Esophagus muscularis mucosa (tissue), 4 donors: Measurements from ENCODE around the gene EDDM13. TPM values are rescaled to one million over a fixed set of nuclear protein-coding genes. Genes with fewer than 3 reads are reported as not detected.
A peak's percentile ranks its signal among the peaks of the same experiment; 100 is the strongest.

Source experiments
- DNase-seq: peaks from one replicate; pipeline ENCODE4 v3.0.0-alpha.2; 2017; ENCODE audit errors: extremely low spot score
- H3K27ac ChIP-seq, 4 donors: fragments of 200-600 bp; sonication (generic); replicated peaks in 1 of 4; 1 replicate in 3 of 4; 2 replicates in 1 of 4; pipeline ENCODE4 v1.5.1; 2016 to 2019; ENCODE audit warnings: mild to moderate bottlenecking in 1 of 4
- H3K27me3 ChIP-seq, 4 donors: fragments of 200-600 bp; sonication (generic); one replicate each; pipeline versions ENCODE4 v1.5.1 to v1.6.0; 2016 to 2019
- H3K36me3 ChIP-seq, 4 donors: fragments of 200-600 bp; sonication (generic); one replicate each; pipeline ENCODE4 v1.5.1; 2016 to 2019
- H3K4me1 ChIP-seq, 4 donors: fragments of 200-600 bp; sonication (generic); one replicate each; pipeline ENCODE4 v1.5.1; 2016 to 2019
- H3K4me3 ChIP-seq, 4 donors: fragments of 200-600 bp; sonication (generic); 1 replicate in 2 of 4; 2 replicates in 2 of 4; pipeline ENCODE4 v1.5.1; 2016 to 2019; ENCODE audit warnings: mild to moderate bottlenecking in 4 of 4, moderate library complexity in 1 of 4
- H3K9me3 ChIP-seq, 4 donors: fragments of 200-600 bp; sonication (generic); 1 replicate in 3 of 4; 2 replicates in 1 of 4; pipeline ENCODE4 v1.5.1; 2016 to 2019
- EP300 ChIP-seq: sonication (generic); formaldehyde crosslinking; IDR thresholded peaks from one replicate; pipeline ENCODE4 v1.6.1; 2017; ENCODE audit warnings: antibody characterized with exemption
- POLR2A ChIP-seq: fragments of 450-650 bp; IDR thresholded peaks from one replicate; pipeline ENCODE4 v1.6.1; 2017; ENCODE audit warnings: antibody characterized with exemption, moderate library complexity, mild to moderate bottlenecking, low read depth
- POLR2AphosphoS5 ChIP-seq, 2 donors: sonication (generic); formaldehyde crosslinking; IDR thresholded peaks; one replicate each; pipeline ENCODE4 v1.6.1; 2017; ENCODE audit warnings: antibody characterized with exemption in 2 of 2
- WGBS: methylation state at CpG from one replicate; pipeline ENCODE4 v1.1.5; 2018; 5-methylcytosine and 5-hydroxymethylcytosine counted together
- intact Hi-C: fragments of 100-400 bp; cut with DNase I; formaldehyde crosslinking; loops from one replicate; pipeline ENCODE4 v1.15.1; 2023
- total RNA-seq, 4 donors: library from RNA; depleted of rRNA; stranded (reverse); fragments of >200 nt; gene quantifications; one replicate each; pipeline versions ENCODE4 v1.1.0 to v1.2.1, GENCODE V29; 2016
- TF ChIP-seq, protein P1 (sequence below), 3 experiments: fragments of 200-600 bp in 2 of 3; fragments of 450-650 bp in 1 of 3; sonication (generic) in 2 of 3; IDR thresholded peaks; one replicate each; pipeline ENCODE4 v1.5.1; 2017 to 2019; ENCODE audit warnings: antibody characterized with exemption in 3 of 3, mild to moderate bottlenecking in 2 of 3, moderate library complexity in 1 of 3

Gene EDDM13
- total RNA-seq, 4 donors from 2014 or later = 2.9 TPM; not detected in 3

DNA sequence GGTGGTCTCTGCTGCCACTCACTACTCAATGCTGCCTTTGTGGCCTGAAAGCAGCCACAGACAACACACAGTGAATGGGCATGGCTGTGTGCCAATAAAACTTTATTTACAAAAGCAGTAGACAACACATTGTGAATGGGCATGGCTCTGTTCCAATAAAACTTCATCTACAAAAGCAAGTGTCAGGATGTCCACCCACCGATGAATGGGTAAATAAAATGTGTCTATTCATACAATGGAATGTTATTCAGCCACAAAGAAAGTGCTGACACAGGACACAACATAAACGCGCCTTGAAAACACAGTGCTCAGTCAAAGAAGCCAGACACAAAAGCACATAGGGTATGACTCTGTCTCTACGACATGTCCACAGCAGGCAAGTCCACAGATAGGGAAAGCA is 22.0 kb downstream of the EDDM13 start:
- intact Hi-C loops = no loop called here
- Histone ChIP-seq H3K27me3 (no peaks in the 10 kb centered on the region), H3K4me3 (no peak overlapping the region), H3K27ac (no peak overlapping the region), H3K4me1 (no peaks in the 10 kb centered on the region), H3K9me3 (no peaks in the 10 kb centered on the region), H3K36me3 (peaks cover 9 to 32% (median 18%) of the 10 kb centered on the region in 4 donors)
- no peak for DNase-seq
- TF ChIP-seq, protein P1, sequence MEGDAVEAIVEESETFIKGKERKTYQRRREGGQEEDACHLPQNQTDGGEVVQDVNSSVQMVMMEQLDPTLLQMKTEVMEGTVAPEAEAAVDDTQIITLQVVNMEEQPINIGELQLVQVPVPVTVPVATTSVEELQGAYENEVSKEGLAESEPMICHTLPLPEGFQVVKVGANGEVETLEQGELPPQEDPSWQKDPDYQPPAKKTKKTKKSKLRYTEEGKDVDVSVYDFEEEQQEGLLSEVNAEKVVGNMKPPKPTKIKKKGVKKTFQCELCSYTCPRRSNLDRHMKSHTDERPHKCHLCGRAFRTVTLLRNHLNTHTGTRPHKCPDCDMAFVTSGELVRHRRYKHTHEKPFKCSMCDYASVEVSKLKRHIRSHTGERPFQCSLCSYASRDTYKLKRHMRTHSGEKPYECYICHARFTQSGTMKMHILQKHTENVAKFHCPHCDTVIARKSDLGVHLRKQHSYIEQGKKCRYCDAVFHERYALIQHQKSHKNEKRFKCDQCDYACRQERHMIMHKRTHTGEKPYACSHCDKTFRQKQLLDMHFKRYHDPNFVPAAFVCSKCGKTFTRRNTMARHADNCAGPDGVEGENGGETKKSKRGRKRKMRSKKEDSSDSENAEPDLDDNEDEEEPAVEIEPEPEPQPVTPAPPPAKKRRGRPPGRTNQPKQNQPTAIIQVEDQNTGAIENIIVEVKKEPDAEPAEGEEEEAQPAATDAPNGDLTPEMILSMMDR (IDR thresholded peaks at IDR 0.05) = no peak
- TF ChIP-seq POLR2A (no peak), POLR2AphosphoS5 (IDR thresholded peaks at IDR 0.05) (no peak), EP300 (no peak)
- 82% methylated on average over 4 of the region's 4 CpGs for WGBS

DNA sequence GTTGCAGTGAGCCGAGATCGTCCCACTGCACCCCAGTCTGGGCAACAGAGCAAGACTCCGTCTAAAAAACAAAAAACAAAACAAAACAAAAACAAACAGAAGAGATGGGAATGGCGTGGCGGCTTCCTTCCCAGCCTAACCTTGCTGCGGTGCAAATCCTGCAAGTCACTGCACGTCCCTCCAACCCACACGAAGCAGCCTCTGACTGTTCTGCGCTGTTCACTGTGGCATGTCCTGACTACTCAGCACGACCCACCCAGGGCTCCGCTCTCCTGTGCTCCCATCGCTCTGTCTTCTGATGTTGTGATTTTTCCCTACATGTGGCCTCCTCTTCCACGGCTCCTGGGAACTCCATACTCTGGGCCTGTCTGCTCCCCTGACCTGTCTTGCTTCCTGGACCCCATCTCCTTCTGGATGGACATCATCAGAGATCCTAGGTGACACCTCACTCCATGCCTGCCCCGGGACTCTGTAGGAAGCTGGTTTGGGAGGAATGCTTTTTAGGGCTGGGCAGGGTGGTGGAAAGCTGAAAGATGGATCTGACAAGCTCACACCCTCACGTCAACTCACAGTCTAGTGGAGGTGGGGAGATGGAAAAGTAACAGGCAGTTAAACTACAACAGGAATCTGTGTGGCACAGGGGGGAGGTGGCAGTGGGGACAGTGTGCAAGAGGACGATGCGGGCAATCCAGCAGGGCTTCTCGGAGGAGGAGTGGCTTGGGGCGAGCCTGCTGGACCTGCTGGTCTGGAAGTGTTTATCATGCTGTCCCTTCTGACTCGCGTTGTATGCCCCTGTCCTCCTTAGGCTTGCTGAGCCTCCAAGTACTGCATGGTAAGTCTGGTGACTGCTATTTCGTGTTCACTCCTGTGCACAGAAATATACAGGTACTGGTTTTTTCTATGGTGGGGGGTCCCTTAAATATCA is 23.2 kb downstream of the EDDM13 start:
- intact Hi-C loops = no loop called here
- H3K27ac ChIP-seq = no peak overlapping the region

DNA sequence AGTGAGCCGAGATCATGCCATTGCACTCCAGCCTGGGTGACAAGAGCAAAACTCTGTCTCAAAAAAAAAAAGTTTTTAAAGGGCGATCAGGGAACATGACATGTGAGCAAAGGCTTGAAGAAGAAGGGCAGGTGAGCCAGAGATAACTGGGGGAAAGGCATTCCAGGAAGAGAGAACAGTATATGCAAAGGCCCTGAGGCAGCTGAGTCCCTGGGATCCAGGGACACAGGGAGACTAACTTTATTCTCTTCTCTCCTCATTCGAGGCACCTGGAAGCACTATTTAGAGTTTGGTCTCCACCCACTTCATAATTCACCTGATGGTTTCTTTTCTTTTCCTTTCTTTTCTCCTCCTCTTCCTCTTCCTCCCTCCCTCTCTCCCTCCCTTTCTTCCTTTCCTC is 24.5 kb downstream of the EDDM13 start:
- peaks cover 9 to 31% (median 18%) of the 10 kb centered on the region in 4 donors for H3K36me3 ChIP-seq
- DNase-seq = no peak
- H3K4me3 ChIP-seq = no peak overlapping the region
- no peak overlapping the region for H3K27ac ChIP-seq
- H3K4me1 ChIP-seq = no peaks in the 10 kb centered on the region
- no peaks in the 10 kb centered on the region for H3K27me3 ChIP-seq
- intact Hi-C loops = no loop called here
- no peaks in the 10 kb centered on the region for H3K9me3 ChIP-seq
- WGBS = 89% methylated on average over 3 of the region's 3 CpGs
- TF ChIP-seq POLR2AphosphoS5 (IDR thresholded peaks at IDR 0.05) (no peak), POLR2A (no peak), EP300 (no peak)
- TF ChIP-seq, protein P1 (IDR thresholded peaks at IDR 0.05) = no peak

More for the DNA sequence above, 23.2 kb downstream of the EDDM13 start:
- H3K4me1 ChIP-seq = no peaks in the 10 kb centered on the region
- no peak for DNase-seq
- H3K36me3 ChIP-seq = peaks cover 9 to 31% (median 18%) of the 10 kb centered on the region in 4 donors
- 93% methylated on average over 22 of the region's 22 CpGs for WGBS
- TF ChIP-seq, protein P1 (IDR thresholded peaks at IDR 0.05) = no peak
- TF ChIP-seq POLR2A = no peak
- no peak for TF ChIP-seq EP300
- no peak for TF ChIP-seq POLR2AphosphoS5 (IDR thresholded peaks at IDR 0.05)
- no peaks in the 10 kb centered on the region for H3K27me3 ChIP-seq
- no peaks in the 10 kb centered on the region for H3K9me3 ChIP-seq
- no peak overlapping the region for H3K4me3 ChIP-seq

DNA sequence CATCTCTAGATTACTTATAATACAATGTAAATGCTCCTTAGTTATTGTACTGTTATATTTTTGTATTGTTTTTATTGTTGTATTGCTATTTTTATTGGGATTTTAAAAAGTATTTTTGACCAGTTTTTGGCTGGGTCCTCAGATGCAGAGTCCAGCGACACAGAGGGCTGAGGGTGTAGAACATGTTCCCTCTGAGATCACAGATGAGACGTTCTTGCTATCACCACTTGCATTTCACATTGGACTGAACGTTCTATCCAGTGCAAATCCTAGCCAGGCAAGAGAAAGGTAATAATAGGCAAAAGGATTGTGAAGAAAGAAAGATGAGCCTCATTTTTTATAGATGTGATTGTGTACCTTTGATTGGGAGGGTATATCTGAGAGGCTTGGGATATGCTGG is 27.1 kb downstream of the EDDM13 start:
- no peak for TF ChIP-seq POLR2AphosphoS5 (IDR thresholded peaks at IDR 0.05)
- Histone ChIP-seq H3K27ac (no peak overlapping the region), H3K27me3 (no peaks in the 10 kb centered on the region), H3K4me3 (no peak overlapping the region), H3K9me3 (no peaks in the 10 kb centered on the region), H3K4me1 (no peaks in the 10 kb centered on the region), H3K36me3 (peaks cover 9 to 47% (median 32%) of the 10 kb centered on the region in 4 donors)
- WGBS = 88% methylated on average over 3 of the region's 3 CpGs
- intact Hi-C loops = no loop called here
- no peak for DNase-seq

DNA sequence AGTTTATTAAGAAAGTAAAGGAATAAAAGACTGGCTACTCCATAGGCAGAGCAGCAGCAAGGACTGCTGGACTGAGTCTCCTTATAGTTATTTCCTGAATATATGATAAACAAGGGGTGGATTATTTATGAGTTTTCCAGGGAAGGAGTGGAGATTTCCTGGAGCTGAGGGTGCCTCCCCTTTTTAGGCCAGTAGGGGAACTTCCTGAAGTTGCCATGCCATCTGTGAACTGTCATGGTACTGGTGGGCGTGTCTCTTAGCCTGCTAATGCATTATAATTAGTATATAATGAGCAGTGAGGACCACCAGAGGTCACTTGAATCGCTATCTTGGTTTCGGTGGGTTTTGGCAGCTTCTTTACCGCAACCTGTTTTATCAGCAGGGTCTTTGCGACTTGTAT is 28.6 kb downstream of the EDDM13 start:
- H3K27ac ChIP-seq = no peak overlapping the region
- H3K4me1 ChIP-seq = no peaks in the 10 kb centered on the region
- no peaks in the 10 kb centered on the region for H3K27me3 ChIP-seq
- intact Hi-C loops = no loop called here
- no peak for DNase-seq
- WGBS = 90% methylated on average over 5 of the region's 5 CpGs
- no peaks in the 10 kb centered on the region for H3K9me3 ChIP-seq
- no peak overlapping the region for H3K4me3 ChIP-seq
- TF ChIP-seq POLR2AphosphoS5 (IDR thresholded peaks at IDR 0.05) = no peak
- TF ChIP-seq, protein P1 (IDR thresholded peaks at IDR 0.05) = peak in 1 of 3 experiments; percentile 3
- peaks cover 2 to 38% (median 21%) of the 10 kb centered on the region in 4 donors for H3K36me3 ChIP-seq
